Cardiac septum (tissue), 1 donor: ENCODE data around the gene CREB3L2. TPM values are rescaled to one million over a fixed set of nuclear protein-coding genes. Genes with fewer than 3 reads are reported as not detected.

Experiments
- DNase-seq: peaks from one replicate; pipeline ENCODE4 v3.0.0-alpha.2; 2020; ENCODE audit warnings: low spot score
- intact Hi-C: fragments of 100-400 bp; cut with DNase I; formaldehyde crosslinking; loops from one replicate; pipeline ENCODE4 v1.14.0; 2022
- total RNA-seq: library from RNA; stranded (reverse); fragmentation: NEBNext Ultra II Directional; extraction: Animal tissue kit (Norgen Biotek cat#: 25700); gene quantifications from one replicate; pipeline ENCODE4 v1.2.1, GENCODE V29; 2021
- donor health status: DM: no; HTN: no; CAD: no.

CREB3L2 gene
- total RNA-seq, 1 donor from 2014 or later: 30.1 TPM

DNA sequence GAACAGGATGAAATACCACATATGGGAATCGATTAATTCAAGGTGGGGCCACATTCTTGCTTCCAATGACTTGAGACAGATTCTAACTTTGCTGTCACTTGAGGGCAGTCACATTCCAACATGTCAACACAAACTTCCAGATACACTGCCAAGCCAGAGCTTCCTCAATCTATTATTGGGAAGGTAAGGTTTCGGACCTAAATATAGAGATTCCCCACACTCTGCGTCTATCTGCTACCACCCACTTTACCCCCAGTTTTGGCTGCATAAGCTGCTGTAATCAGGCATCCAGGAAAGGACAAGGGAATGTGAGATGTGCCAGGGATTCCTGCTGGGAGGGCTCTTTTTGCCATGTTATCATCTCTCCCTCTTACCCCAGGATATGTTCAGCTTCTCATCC is 134.6 kb downstream of the CREB3L2 start:
- intact Hi-C loops: loop anchor here (2.0 kb wide), 1 partner anchor 32 kb away; no protein-coding TSS in a partner anchor
- DNase-seq: no peak

DNA sequence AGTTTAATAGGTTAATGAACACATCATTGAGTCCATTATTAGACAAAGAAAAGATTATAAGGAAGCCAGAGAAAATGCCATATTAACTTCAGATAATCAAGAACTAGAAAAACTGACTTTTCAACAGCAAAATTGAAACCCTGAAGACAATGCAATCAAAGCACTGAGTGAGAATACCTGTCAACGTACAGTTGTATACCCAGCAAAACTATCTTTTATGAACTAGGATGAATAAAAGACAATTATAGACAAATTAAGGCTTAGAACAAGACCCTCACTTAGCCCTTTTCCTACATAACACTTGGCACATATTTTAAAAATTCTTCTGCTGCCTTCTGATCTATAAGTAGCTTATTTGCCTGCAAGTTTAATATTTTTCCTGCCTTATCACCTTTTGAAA is 136.1 kb downstream of the CREB3L2 start:
- no peak for DNase-seq
- intact Hi-C loops: loop anchor here (2.0 kb wide), 1 partner anchor 33 kb away; no protein-coding TSS in a partner anchor

DNA sequence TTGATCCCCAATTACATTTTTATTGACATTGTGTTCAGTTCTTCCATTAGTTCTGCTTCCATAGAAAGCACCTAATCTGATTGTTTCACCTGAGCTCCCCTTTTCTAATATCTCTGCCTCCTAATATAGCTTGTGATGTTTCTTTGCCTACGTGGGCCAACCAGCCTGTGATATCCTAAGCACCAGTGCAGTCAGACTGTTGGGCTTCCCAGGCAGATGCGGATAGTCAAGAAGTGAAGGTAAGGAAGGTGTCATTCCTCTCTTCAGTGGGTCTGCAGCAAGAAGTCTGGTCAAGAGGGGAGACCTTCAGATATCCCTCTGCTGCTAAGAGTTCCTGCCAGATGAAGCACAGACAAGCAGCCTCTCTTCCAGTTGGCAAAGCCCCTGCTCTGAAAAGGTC is 138.9 kb downstream of the CREB3L2 start:
- intact Hi-C loops: no loop called here

DNA sequence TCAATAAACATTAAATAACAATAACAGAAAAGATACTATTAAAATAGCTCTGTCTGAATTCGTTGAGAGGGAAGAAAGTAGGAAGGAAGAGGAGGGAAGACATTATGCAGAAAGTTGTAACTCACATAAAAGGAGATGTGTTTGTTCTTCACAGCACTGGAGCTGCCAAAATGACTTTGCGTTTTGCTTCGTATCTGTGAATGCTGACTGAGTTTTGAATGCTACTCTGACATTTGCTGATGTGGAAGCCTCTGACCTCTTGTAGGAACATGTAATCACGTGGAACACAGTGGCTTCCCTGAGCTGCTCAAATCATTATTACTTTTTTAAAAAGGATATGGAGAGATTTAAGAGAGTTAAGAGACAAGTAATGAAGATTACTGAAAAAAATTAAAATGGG is 139.5 kb downstream of the CREB3L2 start:
- DNase-seq: no peak
- intact Hi-C loops: no loop called here

More for the DNA sequence above, 138.9 kb downstream of the CREB3L2 start:
- DNase-seq: no peak

GRCh38 chr7:137860542-137860941 is 141.3 kb downstream of the CREB3L2 start:
- DNase-seq: no peak
- intact Hi-C loops: no loop called here

- intact Hi-C loops: no loop called here
- DNase-seq: no peak
These were observed 148.8 kb downstream of the CREB3L2 start for GRCh38 chr7:137853053-137853452.

- DNase-seq: no peak
- intact Hi-C loops: no loop called here
These were observed 149.8 kb downstream of the CREB3L2 start for GRCh38 chr7:137852108-137852507.

GRCh38 chr7:137850972-137851945 is 150.6 kb downstream of the CREB3L2 start:
- intact Hi-C loops: no loop called here
- DNase-seq: no peak

DNA sequence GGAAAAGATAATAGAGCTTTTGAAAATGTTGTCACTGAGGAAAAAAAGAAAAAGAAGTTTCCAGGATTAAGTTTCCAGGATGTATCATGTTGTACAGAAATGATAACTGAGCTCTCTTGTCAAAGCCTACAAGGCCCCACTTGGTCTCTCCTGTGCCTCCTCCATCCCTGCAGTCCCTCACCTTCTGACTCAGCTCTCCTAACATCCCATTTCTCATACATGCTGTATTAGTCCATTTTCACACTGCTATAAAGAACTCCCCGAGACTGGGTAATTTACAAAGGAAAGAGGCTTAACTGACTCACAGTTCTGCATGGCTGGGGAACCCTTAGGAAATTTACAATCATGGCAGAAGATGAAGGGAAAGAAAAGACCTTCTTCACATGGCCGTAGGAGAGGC is 151.3 kb downstream of the CREB3L2 start:
- intact Hi-C loops: no loop called here

GRCh38 chr7:137848095-137848494 is 153.8 kb downstream of the CREB3L2 start:
- intact Hi-C loops: no loop called here
- DNase-seq: no peak

More for the DNA sequence above, 151.3 kb downstream of the CREB3L2 start:
- DNase-seq: no peak

DNA sequence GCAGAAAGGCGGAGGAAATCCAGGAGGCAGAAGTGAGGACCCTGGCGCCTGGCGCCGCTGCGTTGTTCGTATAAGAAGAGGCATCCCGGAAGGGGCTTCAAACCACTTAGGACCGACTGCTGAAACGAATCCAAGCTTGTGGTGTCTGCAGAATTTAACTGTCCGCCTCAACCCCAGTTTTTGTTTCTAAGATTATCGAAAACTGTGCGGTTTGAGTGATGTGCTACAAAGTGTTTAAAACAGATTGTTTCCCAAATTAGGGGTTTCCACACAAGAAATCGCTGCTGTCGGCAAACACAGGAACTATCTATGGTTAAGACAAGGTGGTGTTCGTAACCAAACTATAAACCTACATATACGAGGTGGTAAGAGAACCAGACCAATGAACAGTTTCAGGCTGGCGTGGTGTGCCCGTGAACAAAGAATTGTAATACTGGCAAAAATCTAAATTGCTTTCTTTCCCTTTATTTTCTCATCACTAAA is 154.3 kb downstream of the CREB3L2 start:
- intact Hi-C loops: no loop called here
- no peak for DNase-seq

- no peak for DNase-seq
- intact Hi-C loops: no loop called here
These were observed 154.9 kb downstream of the CREB3L2 start, which contains the start of gene DGKI for GRCh38 chr7:137846827-137847567. TSS of gene DGKI (minus strand) at chr7:137846974.

- intact Hi-C loops: no loop called here
- no peak for DNase-seq
These were observed 155.4 kb downstream of the CREB3L2 start for GRCh38 chr7:137846549-137846826.

- intact Hi-C loops: no loop called here
- DNase-seq: no peak
These were observed 157.0 kb downstream of the CREB3L2 start for GRCh38 chr7:137844677-137845425.

- no peak for DNase-seq
- intact Hi-C loops: no loop called here
These were observed 161.7 kb downstream of the CREB3L2 start for GRCh38 chr7:137839903-137840779.

DNA sequence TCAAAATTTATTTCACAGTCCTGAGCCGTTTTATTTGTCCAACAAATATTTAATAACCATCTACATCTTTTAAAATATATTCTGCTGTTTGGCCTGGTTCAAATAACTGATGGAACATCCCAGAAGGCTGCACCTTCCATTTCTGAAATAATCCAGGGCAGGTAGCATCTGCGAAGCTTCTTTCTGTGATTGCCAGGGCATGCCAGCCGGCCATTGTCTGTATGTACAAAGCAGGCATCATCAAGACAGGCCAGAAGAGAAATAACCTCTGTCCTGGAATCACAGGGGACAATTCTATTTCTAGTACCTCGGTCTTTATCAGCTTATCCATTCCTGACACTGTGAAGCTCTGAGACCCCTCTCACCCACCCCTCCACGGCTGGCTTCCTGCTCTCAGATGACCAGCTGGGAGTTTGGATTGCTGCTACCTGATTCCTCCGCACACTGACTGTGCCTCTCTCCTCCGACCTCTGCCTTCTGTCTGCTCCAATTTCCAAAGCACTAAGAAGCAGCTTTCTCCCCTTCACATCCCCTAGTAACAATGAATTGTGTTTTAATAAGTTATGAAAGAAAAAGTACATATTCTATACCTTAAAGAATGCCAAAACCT is 163.1 kb downstream of the CREB3L2 start:
- intact Hi-C loops: no loop called here
- no peak for DNase-seq

GRCh38 chr7:137836541-137836940 is 165.3 kb downstream of the CREB3L2 start:
- intact Hi-C loops: no loop called here
- DNase-seq: no peak

GRCh38 chr7:137836113-137836509 is 165.8 kb downstream of the CREB3L2 start:
- no peak for DNase-seq
- intact Hi-C loops: no loop called here
